NCI-H1930 (cell line): ENCODE data around the gene TCF7L2.

Experiments used
- DNase-seq, 2 experiments: peaks; one replicate each; lab custom pipeline; 2025; lab: John Stamatoyannopoulos, UW

The TCF7L2 gene

DNA sequence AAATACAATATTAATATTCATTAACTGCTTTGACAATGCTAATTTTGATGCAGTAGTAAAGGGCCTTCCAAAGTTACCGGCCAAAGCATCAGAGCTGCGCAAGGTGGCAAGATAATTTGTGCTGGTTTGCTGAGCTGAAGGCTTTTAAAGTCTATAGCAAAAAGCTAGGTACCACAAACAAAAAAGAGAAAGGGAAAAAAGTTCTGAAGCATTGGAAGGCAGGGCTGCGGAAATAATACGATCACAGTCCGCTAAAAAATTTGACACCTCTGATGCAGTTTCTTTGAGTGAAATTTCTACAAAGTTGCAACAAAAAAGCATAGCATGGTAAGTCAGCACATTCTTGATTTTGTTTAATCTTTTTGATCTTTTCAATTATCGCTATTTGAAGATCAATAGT, 175.6 kb downstream of the TCF7L2 start:
- no peak for DNase-seq

DNA sequence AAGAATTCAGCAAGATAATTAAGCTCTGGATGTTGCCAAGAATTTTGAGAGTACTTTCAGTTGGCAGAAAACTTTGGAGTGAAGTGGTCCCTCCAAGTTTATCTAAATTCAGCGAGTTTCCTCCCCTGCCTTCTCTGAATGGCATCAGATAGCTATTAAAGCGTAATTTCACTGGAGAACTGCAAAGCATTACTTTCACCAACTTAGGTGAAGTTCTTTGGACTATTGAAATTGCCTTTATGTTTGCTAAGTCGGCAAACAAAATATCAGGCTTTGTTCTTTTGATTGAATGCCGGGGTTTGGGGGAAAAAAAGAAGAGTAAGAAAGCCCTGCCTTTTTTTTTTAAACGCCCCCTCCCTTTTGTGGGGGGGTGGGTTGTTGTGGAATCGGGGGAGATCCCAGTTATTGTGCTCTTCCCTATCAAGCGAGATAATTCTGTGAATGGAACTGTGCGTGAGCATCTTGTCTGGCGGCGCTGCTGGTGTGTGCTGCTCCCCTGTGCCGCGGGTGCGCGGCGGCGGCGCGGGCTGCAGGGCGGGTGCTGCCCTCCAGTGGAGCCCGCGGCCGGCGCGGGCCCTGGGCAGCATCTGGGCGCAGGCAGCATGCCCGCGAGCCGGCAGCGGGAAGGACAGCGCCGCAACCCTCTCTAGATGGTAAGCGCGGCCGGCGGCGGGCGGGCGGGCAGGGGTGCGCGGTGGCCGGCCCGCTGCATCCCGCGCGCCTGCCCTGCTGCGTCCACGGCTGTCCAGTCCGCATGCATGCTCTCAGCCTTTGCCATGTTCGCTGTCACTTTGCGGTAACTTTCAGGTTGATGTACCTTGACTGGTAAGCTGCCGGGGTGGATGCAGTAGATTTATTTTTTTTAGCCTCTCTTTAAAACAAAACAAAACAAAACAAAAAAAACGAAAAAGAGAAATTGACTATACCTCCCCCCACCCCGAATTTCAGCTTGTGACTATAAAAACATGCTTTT, 176.5 kb downstream of the TCF7L2 start:
- peak; percentile 25 to 63 for DNase-seq

DNA sequence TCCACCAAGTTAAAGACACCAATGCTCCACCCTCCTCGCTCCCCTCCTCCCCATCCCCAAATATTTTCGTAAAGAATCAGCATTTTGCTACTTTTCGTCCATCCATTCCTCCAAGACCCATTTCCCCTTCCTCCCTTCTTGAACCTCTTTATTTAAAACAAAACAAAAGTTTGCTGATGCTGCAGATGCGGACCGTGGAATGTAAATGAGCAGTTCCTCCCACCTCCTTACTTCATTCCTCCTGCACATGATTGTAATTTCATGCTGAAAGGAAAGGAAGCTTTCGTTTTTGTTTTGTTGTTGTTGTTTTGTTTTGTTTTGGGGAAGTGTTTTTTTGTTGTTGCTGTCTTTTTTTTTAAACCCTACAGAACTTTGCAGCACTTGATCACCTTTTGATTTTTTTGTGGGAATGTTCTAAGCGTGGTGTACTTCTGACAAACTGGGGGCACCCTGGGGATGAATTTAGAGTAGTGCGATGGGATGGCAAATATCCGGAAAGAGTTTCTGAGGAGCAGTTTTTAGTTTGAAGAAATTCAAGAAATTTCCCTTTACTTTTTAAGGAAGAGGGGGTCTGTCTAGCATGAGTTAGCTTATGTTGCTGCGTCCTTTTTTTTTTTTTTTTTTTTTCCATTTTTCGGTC, 177.3 kb downstream of the TCF7L2 start:
- no peak for DNase-seq

DNA sequence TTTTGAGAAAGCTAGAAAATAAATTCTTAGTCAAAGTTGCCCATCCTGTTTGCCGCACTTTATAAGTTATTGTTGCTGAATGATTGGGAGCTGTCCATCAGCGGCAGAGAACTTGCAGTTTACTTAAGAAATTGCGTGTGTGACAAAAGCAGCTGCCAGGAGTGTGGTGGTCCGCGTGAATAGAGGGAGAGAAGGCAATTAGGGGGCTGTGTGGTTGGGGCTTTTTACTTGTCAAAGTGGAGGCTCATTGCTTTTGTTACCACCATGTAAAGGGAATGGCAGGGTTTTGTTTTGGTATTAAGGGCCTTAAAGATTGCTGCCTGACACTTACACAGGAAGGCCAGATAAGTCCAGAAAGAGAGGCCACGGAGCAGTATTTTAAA, 177.8 kb downstream of the TCF7L2 start:
- no peak for DNase-seq

DNA sequence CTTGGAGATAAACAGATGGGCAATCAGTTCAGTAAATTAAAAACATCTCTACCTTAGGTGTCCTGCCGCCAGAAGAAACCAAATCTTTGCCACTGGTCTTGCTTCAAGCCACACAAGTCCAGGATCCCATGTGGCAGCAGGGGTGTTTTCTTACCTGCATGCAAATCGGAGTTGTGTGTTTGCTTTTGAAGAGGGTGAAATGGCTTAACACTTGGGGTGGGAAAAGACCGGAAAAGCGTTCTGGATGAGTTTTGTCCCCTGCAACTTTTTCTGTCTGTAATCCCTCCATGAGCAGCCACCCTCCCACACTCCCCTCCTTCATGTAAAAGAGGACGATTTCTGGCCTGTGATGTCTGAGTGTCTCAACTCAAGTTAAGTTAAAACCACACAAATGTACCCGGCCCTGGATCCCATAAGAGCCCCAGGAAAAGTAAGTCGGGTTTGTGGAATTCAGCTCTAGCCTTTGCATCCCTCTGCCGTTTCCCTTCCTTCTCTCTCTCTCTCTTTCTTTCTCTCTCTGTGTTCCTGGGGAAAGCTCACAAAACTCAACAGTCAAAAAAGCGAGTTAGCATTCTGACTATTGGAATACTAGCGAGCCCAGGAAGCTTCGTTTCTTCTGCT, 178.5 kb downstream of the TCF7L2 start:
- DNase-seq: no peak

DNA sequence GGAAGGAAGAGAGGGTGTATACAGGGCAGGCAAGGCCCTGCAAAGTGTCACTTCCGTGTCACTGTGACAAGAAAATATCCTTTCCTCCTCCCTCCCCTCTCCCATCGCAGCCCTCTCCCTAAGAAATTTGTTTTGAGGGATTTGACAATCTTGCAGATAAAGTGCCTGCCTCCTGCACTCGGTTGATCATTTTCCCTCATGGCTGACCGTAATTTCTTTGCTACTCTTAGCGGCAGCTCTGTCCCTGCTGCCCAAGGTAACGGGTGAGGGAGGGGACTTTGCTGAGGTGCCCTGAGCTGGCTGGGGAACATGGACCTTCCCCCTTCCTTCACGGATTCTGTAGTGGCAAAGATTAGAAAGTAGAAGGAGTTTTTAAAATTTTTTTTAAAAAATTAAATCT, 179.1 kb downstream of the TCF7L2 start:
- DNase-seq: no peak

DNA sequence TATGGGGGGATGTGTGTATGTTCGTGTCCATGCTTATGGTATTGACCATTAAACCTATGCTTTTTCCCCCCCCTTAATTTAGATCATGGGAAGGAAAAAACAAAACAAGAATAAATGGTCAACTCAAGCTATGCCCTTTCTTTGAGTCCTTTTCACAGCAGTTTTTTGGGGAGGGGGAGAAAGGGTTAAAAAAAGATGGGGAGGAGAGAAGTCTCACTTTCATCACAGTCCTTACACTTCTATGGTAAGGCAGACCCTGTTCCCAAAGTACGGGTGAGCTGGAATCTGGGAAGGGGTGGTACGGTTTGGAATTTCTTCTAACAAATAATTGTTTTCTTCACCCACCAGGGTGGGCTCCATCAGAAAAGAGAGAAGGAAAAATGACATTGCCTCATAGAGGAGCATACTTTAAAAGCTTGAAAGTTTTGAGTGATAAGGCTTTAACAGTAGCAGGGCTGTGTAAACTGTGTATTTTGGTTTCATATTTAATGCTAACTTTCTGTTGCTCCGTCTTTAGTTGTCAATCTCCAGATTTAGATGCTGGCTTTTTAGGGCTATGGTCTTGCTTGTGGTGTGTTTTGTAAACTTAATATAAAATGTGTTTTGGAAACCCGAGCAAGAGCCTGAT, 180.1 kb downstream of the TCF7L2 start:
- DNase-seq: no peak

DNA sequence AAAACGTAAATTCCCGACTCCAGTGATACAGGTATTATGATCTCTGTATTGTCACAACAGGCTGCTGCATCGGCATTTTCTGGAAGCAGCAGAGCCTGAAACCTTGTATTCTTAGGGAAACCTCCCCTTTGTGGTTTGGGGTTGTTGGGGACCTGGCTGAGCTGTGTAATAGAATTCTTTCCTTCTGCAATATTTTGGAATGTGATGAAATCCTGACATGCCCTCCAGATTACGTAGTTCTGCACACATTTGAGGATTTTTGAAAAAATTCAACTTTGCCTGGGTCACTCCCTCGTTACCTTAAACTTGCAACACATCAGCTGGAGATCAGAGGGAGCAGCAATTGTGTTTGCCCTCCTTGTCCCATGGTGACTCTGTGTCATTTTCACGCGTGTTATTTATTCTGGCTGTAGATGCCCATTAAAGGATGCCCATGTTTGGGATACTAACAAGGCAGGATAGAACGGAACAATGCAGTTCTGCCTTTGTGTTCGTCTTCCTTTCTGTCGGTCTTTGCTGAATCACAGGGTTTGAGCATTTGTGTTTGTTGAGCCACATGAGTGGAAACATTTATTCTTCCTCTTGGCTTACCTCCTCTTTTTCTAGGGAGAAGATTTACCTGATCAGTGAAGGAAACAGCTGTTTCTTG, 181.7 kb downstream of the TCF7L2 start:
- no peak for DNase-seq

DNA sequence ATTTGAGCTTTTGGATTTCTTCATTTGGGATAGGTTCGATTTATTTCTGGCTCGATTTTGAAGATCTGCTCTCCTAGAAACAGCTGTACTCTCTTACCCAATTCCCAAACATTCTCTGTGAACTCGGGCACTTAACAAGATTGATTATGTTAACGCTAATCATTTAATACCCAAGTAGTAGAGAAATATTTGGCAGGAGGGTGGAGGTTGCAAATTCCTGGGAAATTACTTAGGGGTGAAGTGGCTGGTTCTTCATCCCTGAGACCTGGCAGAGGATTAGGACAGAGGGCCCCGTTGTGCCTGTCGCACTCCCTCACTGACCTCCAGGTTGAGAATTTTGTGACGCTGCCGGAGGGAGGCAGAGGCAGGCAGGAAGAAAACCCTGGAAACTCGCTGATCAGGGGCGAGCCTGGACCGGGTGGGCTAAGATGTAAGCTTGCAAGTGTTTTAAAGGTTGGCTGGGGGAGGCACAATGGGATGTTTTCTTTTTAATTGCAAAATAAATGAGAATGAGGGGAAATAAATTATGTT, 182.6 kb downstream of the TCF7L2 start:
- no peak for DNase-seq

DNA sequence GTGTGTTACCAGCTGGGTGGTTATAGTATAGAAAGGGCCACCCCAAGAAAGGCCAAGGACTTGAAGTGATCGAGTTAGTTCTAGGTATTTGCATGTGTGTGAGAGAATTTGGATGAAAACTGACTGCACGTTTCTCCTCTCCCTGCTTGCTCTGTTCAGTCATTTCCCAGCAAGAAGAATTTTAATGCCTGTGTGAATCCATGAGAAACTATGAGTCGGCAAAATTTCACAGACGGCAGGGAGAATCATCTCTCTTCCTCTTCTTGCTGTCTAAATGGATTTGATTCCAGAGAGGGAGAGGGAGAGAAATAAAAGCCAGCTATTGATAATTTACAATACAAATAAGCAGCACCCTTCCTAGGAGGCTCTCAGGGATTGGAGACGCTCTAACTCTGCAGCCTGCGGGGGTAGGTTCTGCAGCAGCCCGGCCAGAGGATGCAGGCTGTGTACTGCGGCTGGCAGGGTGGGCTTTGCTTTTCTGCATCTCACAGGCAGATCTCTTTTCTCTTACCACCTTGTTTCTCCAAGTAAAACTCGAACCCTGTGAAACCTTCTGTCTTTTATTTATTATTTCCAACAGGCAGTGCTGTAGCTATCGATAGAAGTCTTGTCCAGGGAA, 183.6 kb downstream of the TCF7L2 start:
- no peak for DNase-seq

DNA sequence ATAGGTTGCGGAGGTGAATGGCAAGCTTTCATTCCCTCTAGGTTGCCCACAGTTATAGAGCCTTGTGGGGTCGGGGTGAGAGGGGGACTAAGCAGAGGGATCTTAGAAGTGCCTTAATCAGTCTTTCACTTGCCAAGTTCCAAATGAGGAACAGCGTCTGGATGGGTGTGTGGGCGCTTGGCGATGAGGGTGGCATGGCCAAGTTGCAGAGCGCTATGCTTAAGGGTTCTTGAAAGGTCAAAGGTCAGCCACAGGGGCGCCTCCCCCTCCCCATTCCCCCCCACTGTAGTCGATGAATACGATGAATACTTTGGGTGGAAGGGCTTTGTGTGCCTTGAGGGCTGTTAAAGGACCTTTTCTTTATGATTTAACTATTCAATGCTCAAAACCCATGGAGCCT, 185.0 kb downstream of the TCF7L2 start:
- DNase-seq: no peak

DNA sequence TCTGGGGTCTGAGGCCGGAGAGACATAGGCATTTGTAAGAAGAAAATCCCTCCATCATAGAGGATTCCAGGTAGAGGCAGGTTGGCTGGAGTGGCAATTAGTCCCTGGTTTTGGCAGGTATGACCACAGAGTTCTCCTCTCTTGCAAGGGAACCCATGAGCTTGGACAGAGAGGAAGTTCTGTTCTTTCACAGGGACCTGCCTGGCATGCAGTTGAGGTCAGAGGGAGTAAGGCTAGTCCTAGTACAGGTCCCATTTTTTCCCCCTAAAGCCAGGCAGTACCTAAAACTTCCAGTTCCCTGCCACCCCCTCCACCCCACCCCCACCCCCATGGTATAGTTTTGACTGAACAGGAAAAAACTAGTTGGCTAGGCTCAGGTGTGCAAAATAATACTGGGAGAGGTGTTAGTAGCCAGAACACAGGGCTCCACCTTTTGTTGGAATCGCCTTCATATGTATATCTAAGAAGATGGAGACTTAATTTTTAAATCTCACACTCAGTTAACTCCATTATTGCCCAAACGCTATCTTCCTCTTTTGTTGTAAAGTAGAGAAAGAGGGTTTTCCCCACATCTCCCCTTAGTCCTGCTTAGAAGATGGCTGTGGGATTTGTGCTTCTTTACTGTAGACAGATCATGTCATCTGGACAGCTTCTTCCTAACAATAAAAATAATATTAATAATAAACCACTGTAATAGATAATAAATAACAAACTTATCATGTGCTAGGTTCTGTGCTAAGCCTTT, 188.1 kb downstream of the TCF7L2 start:
- DNase-seq: no peak

DNA sequence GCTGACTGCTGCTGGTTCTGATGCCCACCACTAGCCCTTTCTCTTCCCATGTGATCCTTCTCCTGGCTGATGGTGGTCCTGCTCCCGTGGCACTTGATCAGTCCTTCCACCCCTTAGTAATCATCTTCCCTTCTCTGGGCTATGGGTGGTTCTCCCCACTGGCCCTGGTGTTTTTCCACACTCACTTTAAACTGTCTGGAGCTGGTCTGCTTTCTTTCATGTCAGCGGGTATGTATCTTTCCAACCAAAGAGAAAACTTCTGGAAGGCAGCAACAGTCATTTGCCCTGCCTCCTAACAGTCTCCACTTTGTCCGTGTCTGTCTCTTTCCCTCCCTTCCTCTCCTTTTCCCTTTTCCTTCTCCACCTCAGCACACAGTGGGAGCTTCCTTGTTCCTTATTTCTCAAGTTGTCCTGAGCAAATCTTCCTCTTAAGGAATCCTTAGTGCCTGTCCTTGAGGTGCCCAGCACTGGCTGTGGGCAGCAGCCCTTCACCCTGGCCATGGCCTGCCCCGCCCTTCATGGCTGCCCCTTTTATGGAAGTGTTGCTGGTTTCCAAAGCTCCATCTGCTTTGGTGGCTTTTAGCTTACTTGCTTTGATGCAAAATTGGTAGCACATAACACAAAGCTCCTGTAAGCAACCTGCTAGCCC, 189.0 kb downstream of the TCF7L2 start:
- no peak for DNase-seq

DNA sequence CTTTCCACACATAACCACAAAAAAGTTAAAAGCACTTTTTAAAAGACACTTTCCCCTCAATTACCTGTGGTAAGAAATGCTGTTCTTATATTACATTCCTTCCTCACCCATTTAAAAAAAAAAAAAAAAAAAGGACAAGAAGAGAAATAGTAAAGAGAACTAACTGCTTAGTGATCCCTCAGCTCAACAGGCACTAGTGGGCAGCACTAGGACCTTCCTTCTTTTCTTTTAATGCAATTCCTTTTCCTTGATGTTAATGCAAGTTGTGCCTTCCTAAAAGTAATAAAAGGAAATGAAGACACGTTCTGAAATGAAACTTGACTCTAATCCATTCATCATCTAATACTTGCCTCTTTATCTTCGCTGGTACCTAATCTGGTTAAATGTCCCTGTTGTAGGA, 189.7 kb downstream of the TCF7L2 start:
- no peak for DNase-seq

DNA sequence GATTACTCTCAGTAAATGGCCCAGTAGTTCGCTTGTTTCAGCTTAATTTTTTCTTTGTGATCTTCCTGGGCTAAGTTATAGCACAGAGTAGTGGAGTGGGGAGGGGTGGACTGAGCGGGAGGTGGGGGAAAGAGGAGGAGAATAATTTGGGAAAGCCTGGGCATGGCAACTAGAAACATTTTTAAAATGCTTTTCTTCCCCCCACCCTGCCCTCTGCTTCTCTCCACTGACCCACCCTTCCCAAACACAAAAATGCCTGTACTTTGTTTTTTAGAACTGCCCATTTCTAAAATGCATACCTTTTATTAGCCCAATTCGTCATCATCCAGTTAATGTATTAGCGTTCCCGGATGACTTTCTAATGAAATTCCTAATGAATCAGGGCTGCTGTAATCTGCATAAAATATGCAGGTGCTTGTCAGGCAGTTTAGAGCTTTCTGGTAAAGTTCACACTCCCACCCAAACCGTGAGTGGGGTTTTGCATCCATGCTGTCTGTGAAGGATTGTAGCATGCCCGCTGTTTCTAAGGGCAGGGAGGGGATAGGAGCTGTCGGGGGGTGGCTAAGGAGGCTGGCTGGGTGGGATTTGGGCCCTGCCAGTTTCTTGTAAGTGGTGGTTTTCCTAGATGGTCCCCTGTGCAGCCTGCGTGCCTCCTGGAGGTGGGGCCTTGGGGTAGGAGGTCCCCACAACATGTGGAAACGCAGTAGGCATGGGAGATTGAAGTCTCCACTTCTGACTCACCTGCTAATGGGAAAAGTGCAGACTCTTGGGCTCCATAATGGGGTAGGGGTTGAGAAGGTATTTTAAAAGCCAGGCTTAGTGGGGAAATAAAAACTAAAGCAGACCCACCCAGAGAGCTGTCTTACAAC, 190.3 kb downstream of the TCF7L2 start:
- no peak for DNase-seq

DNA sequence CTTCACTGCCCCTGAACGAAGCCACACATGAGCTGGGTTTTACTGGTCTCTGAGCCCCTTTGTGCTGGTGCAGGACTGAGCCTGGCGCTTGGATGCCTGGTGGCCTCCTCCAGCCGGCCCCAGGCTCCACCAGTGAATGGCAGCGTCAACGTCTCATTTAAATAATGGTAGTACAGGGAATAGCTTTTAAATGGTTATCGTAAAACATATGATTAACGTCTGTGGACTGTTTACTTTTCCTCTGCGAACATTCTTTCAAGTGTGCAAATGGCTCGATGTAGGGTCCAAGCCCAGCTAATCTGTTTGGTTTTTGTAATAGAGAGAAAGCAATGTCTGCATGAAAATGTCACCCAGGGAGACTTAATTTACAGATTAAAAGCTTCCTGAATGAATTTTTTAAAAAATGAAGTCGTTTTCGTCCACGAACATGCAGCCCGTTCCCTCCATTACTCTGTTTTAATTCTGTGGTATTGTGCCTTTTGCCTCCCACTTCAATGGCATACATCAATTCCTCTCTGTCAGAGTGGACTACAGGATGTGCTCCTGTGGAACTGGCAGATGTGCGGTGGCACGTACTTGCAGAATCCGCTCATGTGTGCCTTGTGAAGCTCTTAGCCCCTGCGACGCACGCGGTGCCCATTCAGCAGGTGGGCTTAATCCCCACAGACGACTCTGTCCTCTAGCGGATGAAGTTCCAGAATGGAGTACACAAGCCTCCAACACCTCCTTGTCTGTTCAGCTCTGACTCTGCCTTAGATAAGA, 192.7 kb downstream of the TCF7L2 start:
- no peak for DNase-seq

DNA sequence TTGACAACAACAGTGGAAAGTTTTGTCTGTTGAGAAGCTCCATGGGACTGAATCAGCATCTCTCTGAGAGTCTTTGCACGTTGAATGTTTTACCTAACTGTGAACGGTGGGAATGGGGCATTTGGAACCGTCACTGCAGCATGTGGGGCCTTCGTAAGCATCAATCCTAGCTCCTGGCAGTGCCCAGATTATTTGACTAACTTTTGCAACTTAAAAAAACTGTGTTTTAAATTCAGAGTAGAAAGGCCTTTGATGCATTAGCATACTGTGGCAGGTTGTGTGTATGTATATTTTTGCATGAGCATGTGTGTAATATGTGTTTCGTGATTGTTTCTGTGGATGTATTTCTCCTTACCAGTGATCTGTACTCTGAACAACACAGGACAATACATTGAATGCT, 194.5 kb downstream of the TCF7L2 start:
- DNase-seq: no peak

DNA sequence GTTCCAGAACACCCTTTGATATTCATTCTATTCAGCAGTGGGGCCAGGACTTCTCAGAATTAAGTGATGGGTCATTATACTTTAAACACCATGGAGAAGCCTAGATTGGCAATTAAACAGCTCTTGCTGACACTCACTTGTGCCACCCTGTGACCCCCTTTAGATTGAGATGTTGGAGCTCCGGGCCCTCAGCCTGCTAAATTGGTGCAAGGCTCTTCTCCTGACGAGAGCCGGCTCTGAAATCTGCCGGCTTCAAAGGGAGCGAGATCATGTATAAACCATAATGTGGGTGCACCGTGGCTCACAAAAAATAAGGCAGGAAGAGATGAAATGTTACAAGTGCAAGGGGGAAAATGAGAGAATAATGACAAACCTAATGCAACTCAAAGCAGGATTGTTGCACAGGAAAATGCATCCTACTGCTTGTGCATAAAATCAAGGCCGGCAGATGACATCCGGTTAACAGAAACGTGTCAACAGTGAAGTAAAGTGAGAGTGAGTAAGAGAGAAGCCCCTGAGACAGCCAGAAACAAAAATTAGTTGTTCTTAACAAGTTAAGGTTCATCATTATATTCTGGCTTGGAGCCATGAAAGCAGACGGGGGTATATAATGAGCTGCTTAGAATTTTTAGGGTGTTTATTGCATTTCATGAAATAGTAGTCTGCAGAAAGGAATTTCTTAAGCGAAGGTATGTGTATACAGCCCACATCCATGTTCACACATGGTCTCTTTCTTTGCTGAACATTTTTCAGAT, 198.2 kb downstream of the TCF7L2 start:
- DNase-seq: no peak
